RWPE1 (cell line): Measurements from ENCODE around the gene OGFR.

Experiments used
- CTCF ChIA-PET: fragments of 350-600 bp; sonication (Branson Sonifier 250); formaldehyde crosslinking; extraction: SDS; loops from one replicate; lab custom pipeline; 2021; lab: Yijun Ruan, JAX
- POLR2A ChIA-PET: fragments of 400-600 bp; formaldehyde crosslinking; extraction: SDS; loops from one replicate; lab custom pipeline; 2020; ENCODE audit warnings: antibody characterized with exemption; ENCODE audit not compliant: low non-redundant PET; lab: Yijun Ruan, JAX
- DNase-seq: peaks from one replicate; pipeline ENCODE4 v3.0.0; 2012; ENCODE audit warnings: low spot score
- H3K27ac ChIP-seq: fragments of 450-650 bp; 2 replicates; pipeline ENCODE4 v1.5.1; 2017
- TF ChIP-seq, protein P1 (sequence below): fragments of 450-650 bp; conservative IDR thresholded peaks from 2 replicates; pipeline ENCODE4 v1.5.1; 2017; ENCODE audit warnings: low read depth, mild to moderate bottlenecking

OGFR gene, protein sequence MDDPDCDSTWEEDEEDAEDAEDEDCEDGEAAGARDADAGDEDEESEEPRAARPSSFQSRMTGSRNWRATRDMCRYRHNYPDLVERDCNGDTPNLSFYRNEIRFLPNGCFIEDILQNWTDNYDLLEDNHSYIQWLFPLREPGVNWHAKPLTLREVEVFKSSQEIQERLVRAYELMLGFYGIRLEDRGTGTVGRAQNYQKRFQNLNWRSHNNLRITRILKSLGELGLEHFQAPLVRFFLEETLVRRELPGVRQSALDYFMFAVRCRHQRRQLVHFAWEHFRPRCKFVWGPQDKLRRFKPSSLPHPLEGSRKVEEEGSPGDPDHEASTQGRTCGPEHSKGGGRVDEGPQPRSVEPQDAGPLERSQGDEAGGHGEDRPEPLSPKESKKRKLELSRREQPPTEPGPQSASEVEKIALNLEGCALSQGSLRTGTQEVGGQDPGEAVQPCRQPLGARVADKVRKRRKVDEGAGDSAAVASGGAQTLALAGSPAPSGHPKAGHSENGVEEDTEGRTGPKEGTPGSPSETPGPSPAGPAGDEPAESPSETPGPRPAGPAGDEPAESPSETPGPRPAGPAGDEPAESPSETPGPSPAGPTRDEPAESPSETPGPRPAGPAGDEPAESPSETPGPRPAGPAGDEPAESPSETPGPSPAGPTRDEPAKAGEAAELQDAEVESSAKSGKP

DNA sequence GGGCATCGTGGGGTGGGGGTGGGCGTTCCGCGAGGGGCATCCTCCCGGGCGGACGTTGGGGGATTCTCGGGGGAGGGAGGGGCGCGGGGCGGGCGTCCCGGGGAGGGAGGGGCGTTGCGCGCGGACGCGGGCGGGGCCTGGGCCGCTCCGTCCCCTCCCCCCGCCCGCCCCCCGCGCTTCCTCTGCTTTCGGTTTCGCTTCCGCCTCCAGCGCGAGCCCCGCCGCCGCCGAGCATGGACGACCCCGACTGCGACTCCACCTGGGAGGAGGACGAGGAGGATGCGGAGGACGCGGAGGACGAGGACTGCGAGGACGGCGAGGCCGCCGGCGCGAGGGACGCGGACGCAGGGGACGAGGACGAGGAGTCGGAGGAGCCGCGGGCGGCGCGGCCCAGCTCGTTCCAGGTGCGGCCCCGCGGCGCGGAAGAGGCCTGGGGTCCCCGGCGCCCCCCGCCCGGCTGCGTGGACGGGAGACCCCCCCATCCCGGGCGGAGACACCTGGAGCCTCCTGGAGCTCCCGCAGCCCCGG, at the start of gene OGFR:
Gene OGFR (plus strand): TSS at position 209 of the 528 bp plus-strand sequence. CDS start 25 bp downstream, at position 234.
- TF ChIP-seq, protein P1, sequence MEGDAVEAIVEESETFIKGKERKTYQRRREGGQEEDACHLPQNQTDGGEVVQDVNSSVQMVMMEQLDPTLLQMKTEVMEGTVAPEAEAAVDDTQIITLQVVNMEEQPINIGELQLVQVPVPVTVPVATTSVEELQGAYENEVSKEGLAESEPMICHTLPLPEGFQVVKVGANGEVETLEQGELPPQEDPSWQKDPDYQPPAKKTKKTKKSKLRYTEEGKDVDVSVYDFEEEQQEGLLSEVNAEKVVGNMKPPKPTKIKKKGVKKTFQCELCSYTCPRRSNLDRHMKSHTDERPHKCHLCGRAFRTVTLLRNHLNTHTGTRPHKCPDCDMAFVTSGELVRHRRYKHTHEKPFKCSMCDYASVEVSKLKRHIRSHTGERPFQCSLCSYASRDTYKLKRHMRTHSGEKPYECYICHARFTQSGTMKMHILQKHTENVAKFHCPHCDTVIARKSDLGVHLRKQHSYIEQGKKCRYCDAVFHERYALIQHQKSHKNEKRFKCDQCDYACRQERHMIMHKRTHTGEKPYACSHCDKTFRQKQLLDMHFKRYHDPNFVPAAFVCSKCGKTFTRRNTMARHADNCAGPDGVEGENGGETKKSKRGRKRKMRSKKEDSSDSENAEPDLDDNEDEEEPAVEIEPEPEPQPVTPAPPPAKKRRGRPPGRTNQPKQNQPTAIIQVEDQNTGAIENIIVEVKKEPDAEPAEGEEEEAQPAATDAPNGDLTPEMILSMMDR, result no peak
- peak within 1 kb of the TSS; percentile 97 for H3K27ac ChIP-seq
- ChIA-PET CTCF (interaction anchor here (0.6 to 0.9 kb wide), 4 partner anchors 14 to 1114 kb away, joined by 3 to 5 read pairs (median 3); no protein-coding TSS in a partner anchor), POLR2A (no interaction called here)
- peak; percentile 92 for DNase-seq

DNA sequence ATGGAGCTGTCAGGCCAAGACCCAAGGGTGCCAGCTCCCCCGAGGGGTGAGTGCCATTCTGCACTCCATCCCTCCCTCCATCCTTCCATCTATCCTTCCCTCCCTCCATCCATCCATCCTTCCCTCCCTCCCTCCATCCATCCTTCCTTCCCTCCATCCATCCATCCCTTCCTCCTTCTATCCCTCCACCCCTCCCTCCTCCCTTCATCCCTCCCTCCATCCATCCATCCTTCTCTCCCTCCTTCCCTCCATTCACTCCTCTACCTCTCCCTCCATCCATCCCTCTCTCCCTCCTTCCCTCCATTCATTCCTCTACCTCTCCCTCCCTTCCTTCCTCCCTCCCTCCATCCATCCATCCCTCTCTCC, 49.7 kb upstream of the OGFR start:
- TF ChIP-seq, protein P1, result no peak
- POLR2A ChIA-PET, result no interaction called here
- CTCF ChIA-PET, result interaction anchor here (1.6 kb wide), 1 partner anchor 36 kb away, joined by 5 read pairs; no protein-coding TSS in a partner anchor
- peak overlapping the region; percentile 71 for H3K27ac ChIP-seq
- no peak for DNase-seq

DNA sequence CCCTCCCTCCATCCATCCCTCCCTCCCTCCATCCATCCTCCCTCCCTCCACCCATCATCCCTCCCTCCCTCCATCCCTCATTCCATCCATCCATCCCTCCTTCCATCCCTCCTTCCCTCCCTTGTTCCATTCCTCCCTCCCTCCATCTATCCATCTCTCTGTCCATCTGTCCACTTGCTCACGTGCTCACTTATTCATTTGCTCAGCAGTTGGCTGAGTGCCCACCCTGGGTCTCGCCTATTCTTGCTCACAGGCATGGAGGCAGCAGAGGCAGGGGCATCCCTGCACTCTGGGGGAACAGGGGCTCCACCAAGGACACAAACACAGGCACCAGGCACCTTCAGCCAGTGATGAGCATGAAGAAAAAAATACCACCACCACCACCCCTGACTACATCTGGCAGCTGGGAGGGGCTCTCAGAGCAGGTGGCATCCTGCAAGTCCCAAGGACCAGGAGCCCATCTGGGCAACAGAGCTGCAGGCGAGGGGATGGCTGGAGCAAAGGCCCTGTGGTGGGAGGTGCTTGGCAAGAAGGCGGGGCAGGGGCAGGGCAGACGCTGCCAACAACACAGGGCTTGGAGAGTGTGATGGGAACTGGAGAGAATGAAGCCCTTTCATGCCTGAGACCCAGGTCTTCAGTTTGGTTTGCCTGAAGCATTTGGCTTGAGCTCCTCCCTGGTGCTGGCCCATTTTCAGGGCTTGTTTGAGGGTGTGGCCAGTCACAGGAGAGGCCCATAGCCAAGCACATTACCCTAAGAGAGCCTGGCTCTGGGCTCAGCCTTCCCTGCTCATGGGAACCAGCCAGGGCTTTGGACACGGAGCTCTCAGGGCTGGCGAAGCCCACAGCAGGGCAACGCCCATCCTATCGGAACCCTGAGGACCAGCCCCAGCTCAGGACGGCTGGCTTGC, 48.6 kb upstream of the OGFR start:
- ChIA-PET POLR2A (no interaction called here), CTCF (interaction anchor here (0.9 kb wide), 1 partner anchor 48 kb away, joined by 3 read pairs; no protein-coding TSS in a partner anchor)
- TF ChIP-seq, protein P1, result no peak
- DNase-seq, result no peak
- H3K27ac ChIP-seq, result peak overlapping the region; percentile 82

DNA sequence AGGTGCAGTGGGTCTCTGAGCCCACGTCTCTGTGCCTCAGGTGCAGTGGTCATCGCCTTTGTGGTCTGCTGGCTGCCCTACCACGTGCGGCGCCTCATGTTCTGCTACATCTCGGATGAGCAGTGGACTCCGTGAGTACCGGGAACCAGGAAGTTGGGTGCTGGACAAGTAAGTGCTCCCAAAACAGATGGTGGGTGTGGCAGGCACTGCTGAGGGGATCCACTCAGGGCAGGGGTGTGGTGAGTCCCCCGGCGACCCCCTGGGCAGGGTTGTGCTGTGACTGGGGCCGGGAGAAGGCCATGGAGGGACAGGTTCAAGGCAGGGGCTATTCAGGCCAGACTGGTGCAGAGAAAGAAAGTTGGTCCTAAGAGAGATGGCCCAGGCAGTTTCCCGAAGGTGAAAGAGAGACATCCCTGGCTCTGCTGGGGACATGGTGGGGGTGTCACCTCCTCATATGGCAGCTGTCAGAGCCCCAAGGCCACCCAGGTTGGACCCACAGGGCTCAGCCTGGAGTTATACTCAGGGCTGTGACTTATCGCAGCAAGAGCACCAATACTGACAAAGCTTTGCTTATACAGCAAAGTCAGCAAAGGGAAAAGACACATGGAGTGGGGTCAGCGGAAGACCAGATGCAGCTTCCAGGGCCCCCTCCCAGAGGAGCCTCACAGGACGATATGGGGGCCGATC, 46.3 kb upstream of the OGFR start:
- DNase-seq, result no peak
- ChIA-PET CTCF (no interaction called here), POLR2A (no interaction called here)
- TF ChIP-seq, protein P1, result no peak
- H3K27ac ChIP-seq, result peak overlapping the region; percentile 65

DNA sequence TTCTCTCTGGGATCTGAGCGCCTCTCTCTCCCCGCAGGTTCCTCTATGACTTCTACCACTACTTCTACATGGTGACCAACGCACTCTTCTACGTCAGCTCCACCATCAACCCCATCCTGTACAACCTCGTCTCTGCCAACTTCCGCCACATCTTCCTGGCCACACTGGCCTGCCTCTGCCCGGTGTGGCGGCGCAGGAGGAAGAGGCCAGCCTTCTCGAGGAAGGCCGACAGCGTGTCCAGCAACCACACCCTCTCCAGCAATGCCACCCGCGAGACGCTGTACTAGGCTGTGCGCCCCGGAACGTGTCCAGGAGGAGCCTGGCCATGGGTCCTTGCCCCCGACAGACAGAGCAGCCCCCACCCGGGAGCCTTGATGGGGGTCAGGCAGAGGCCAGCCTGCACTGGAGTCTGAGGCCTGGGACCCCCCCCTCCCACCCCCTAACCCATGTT, 44.6 kb upstream of the OGFR start:
- H3K27ac ChIP-seq, result peak overlapping the region; percentile 65
- CTCF ChIA-PET, result interaction anchor here (0.6 kb wide), 1 partner anchor 71 kb away, joined by 7 read pairs; no protein-coding TSS in a partner anchor
- DNase-seq, result no peak
- TF ChIP-seq, protein P1, result no peak
- POLR2A ChIA-PET, result interaction anchor here (0.6 kb wide), 1 partner anchor 11 kb away, joined by 5 read pairs; no protein-coding TSS in a partner anchor
